Renal cortex interstitium (tissue), 11 donors: ENCODE data around the gene PTPRN2. TPM values are rescaled to one million over a fixed set of nuclear protein-coding genes. Genes with fewer than 3 reads are reported as not detected.
"Not testable (repeated sequence)": the region's sequence is repeated elsewhere in the genome, so short reads cannot be mapped to it uniquely, and the experiment has no call there.

Source experiments
- DNase-seq, 11 donors: peaks; one replicate each; pipeline ENCODE4 v3.0.0-alpha.2; 2013; ENCODE audit warnings: low read depth in 9 of 11, low spot score in 4 of 11; ENCODE audit errors: extremely low read depth in 1 of 11
- polyA plus RNA-seq, 3 donors: library from polyadenylated mRNA; unstranded; fragments of 120-200 nt; gene quantifications; one replicate each; pipeline ENCODE4 v1.2.1, GENCODE V29; 2013; ENCODE audit not compliant: insufficient read length in 3 of 3

PTPRN2 gene
- polyA plus RNA-seq, 3 donors: 6.0 to 7.7 (median 7.2) TPM

- peak in 1 of 11 donors; percentile 28 for DNase-seq
These were observed 1094.6 kb downstream of the PTPRN2 start for GRCh38 chr7:157493017-157493416.

DNA sequence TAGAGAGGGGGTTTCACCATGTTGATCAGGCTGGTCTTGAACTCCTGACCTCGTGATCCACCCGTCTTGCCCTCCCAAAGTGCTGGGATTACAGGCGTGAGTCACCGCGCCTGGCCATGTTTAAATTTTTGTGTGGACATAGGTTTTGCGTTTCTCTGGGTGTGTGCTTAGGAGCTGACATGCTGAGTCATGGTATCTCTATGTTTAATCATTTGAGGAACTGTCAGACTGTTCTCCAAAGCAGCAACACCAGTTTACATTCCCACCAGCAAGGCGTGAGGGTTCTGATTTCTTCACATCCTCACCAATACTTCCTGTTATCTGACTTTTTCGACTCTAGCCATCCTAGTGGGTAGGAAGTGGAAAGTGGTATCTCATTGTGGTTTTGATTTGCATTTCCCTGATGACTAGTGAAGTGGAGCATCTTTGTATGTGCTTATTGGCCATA is 1097.1 kb downstream of the PTPRN2 start:
- no peak for DNase-seq

- not testable (repeated sequence) for DNase-seq
These were observed 1097.8 kb downstream of the PTPRN2 start for GRCh38 chr7:157489870-157490269.

Other genes with a start within 250 kb of the PTPRN2 start
- 10 to 100 TPM; 22.1 to 29.5 (median 27.1) TPM for gene NCAPG2, start 117.0 kb upstream of the PTPRN2 start, polyA plus RNA-seq
- gene ESYT2, start 241.7 kb upstream of the PTPRN2 start, polyA plus RNA-seq: 10 to 100 TPM; 45.1 to 93.3 (median 57.1) TPM